T-helper 1 cell (primary cell): ENCODE data around the gene DPP10.

ENCODE experiments used
- DNase-seq, 5 donors: peaks; one replicate each; pipeline ENCODE4 v3.0.0-alpha.2; 2012 to 2020

The DPP10 gene

DNA sequence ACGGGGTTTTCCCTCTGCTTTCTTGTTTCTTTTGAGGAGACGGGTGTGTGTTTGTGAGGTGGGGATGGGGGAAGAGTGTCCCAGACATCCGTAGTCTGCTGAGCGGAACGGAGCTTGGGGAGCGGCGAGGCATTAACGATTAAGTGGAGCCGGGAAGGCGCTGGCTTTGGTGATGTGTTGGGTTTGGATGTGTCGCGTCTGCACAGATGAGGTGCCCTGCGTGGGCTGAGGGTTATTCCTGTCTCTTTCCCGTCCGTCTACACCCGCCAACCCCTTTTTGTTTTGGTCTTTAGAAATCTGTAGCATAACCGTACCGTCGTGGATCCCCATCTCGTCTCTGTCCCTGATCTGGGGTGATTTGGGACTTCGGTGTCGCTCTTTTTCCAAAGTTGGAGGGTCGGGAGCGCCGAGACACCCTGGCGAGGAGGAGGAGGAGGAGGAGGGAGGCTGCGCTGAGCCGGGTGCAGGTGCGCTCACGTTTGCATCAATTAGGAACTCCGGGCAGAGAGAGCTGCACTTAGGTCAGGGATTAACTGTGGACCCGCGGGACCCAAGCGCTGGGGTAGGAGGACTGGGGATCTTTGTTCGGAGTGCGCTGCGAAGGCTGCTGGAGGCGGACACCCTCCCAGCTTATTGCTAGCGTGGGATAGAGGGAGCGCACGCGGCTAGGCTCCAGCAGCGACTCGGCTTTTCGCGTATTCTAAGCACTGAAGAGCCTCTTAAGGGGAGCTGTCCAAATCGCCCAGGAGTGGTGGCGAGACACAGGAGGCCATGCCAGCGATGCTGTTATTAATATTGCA lies 720.3 kb downstream of the DPP10 start:
- DNase-seq: no peak

DNA sequence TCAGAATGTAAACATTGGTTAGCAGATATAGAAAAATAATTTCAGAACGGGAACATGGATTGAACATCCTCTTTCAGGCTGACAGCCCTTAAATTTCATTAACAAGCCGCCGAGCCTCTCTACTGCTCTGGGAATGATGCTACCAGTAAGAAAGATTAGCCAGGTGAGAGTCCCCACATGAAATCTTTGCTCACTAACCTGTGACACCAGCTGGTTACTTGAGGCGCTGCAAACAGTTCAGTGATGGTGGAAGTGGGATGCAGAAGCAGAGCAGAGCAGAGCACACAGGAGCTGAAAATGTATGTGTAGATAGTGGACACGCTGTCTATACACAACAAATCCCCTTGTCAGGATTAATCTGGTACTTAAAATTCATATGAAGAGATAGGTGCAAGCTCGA lies 721.1 kb downstream of the DPP10 start:
- DNase-seq: no peak

DNA sequence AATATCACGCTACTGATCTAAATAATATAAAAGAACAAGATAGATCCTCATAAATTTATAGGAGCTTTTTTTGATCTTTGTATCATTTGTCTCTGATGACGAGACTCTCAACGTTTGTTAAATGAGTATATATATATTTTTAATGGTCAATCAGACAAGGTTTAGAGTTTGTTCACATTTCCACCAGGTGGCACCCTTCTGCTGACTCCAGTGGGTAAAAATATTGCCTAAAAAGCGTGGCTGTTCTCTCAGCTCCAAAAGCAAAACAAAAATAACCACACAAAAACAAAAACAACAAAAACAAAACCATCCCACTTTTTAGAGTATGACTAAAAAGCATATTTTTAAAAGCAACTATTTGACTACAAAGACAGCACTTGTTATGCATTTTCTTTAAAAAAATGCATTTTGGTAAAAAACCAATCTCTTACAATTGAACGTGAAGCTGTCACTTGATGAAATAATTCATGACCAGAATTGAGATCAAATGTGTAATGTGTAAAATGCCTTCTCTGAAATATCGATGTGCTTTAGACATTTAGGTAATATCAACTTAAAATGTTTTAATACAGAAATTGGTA lies 723.2 kb downstream of the DPP10 start:
- no peak for DNase-seq

DNA sequence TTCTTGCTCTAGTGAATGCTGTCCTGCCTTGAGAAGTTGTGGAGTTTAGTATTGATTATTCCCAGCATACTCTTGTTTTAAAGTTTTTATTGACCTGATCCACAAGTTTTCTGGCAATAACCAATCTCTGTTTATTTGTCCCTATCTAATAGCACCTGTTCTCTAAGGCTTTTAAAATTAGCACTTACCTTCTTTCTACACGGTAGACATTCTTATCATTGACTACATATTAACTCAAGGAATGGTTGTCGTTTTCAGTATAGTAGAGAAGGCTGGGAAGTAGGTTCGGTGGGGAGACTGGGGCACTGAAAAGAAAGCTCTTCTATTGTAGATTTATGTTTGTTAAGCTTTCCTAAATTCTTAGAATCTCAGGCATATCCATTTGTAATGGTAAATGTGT lies 726.0 kb downstream of the DPP10 start:
- DNase-seq: no peak

DNA sequence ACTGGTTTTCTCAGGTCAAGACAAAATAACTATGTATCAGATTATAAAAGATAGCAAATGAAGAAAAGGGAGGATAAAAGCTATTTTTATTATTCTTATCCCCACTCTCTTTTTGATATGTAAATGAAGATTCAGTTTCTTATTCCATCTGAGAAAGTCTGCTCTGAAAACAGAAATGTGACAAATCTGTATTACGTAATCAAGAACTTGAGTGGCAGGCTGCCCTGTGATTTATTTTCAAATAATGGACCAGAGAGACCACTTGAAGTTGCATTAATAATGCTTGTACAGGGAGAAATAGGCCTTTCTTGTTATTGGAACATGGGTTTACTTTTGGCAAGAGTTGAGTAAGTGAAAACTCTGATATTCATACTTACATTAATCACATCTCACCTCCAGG lies 727.4 kb downstream of the DPP10 start:
- no peak for DNase-seq

DNA sequence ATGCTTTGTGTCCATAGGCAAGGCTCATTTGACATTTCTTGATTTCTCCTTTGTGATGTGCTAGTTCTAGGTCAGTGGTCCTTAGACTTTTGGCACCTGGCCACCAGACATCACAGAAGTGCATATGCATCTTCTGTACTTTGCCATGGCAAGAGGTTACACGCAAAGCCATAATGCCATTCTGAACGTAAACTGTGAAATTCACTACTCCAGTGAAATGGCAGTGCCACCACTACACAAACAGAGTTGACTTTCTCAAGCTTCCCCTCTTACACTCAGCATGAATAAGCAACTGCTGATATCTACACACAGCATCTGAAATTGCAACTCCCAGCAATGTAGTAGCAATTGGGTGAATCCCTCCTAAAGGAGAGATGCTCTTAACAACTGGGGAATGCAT lies 729.3 kb downstream of the DPP10 start:
- DNase-seq: no peak

DNA sequence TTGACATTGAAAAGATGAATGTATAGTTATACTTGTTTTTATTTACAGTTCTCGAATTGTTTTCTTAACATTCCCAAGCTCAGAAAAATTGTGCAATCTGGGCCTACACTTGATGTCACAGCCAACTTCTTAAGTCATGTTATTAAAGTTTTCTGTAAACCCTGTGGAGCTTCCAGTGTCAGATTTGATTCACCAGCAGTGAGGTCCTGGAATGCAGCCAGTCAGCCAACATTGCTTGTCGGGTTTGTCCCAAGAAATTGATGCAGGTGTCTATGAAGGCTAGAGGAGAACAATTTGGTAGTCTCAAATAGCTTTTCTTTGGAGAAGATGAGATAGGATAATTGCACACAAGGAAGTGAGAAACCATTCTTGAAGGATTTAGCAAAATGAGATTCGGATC lies 732.2 kb downstream of the DPP10 start:
- DNase-seq: no peak

DNA sequence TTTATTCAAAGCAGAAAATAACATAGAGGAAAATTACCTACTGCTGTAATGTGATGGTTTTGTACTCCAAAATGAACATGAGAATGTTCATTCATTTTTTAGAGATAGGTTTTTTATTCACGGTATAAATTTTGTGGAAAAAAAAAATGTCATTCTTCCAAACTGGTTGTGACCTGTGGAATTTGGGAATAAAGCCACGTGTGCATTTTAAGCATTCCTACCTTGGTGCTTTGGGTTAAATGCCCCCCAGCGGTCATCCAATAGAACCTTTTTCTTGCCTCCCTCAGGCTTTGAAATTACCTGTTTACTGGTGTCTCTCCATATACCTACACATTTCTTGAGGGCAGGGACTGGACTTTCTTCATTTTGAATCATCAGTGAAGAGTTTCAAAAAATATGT lies 740.7 kb downstream of the DPP10 start:
- DNase-seq: no peak

DNA sequence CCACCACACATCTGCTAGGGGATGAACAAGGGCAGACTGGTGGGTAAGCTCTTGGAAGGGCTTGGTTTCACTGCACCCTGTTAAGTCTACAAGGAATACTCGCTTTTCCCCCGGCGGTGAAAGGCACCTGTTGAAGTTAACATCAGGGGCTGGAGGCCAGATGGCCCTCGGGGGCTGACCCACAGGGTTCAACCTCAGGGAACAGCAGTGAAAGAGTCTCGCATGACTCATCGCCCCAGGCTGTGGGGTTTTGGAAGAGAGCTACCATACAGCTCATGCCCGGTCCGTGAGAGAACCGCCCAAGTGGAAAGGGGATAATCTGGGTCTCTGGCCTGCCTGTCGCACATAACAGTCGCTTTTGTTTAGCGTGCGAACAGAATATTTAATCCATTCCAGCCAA lies 748.0 kb downstream of the DPP10 start:
- DNase-seq: no peak

DNA sequence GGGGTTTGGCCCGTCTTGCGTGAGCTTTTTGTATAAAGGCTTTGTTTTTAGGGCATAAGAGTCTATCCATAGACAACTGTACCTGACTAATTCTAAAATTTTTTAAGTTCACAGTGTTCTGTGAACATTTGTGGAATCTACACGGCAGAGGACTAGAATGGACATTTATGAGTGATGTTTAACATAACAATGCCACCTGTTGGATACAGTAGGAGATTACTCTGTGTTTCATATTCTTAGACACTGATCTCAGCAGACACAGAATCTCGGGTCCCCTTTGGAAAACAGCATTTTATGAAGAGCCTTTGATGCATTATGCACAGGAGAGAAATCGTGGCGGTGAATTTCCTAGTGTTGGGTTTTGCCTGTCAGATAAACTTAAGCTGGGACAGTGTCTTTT lies 752.2 kb downstream of the DPP10 start:
- no peak for DNase-seq

DNA sequence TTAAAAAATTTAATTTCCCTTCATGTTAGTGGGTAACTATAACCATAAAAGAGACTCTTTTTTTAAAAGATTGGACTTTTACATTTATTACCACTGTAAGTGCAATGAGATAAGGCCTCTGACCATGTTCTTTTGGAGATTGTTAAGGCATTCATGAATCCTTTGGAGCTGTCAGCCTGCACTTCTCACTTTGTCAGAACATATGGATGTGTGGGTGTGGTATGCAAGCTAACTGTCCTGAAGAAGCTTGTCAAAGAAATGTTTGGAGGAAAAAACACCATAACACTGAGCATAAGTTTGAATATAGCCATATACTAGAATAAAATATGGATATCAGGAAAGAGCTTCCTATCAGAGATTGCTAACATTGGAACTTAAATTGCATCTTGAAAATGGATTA lies 754.1 kb downstream of the DPP10 start:
- no peak for DNase-seq

DNA sequence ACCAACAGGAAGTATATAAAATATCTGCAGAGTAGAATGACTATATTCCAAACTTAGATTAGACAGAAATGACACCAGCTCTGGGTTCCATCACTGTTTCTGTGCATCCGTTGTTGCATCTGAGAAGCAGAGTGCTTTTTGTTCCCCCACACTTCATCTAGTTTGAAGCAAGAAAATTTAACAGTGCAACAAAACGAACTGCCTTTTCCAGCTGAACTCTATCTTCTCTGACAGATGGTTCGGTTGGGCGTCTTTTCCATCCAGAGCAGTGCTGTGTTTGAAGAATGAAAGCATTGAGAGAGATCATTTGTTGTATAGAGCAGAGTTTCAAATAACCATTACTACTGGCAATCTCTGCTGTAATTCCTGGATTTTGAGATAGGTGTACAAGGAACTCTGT lies 757.5 kb downstream of the DPP10 start:
- DNase-seq: no peak

DNA sequence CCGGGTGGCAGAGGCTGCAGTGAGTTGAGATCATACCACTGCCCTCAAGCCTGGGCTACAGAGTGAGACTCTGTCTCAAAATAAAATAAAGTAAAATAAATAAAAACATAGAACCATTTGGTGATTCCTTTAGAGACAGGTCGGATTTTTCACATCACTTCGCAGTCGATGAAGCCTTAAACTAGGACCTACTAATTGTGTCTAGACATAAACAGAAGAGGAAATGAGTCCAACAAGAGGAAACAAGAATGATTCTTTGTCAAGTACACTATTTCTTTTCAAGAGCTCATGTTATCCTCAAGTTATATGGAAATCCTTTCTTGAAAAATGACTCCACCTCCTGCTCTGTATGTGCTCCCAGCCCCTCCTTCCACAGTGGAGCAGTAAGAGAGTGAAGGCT lies 758.9 kb downstream of the DPP10 start:
- no peak for DNase-seq

DNA sequence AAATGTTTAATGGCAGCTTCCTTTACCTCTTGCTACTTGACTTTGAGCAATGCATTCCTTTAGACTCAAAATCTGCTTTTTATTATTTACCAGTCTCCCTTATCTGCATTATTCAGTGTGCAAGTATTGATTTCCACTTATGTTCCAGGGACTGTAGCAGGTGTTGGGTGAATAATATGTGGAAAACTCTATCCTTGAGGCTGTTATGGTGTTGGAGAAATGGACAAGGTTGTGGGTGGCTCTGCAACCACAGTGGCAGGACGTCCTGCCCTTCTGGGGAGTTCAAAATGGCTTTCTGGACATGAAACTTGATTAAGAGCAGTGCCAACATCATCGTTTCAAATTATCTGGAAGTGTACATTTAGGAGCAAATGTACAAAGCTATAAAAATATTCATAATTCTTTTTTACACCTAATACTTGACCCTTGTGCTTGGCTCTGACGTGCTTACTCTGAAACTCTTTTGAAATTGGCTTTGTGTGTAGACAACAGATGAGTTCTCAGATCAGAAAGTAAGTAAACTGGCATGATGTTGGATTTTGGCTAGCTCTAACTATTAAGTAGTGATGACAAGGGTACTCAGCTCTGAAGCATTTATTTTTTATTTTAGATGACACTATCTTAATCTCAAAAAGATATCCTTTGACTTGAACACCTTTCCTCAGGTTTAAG lies 766.2 kb downstream of the DPP10 start:
- DNase-seq: no peak

DNA sequence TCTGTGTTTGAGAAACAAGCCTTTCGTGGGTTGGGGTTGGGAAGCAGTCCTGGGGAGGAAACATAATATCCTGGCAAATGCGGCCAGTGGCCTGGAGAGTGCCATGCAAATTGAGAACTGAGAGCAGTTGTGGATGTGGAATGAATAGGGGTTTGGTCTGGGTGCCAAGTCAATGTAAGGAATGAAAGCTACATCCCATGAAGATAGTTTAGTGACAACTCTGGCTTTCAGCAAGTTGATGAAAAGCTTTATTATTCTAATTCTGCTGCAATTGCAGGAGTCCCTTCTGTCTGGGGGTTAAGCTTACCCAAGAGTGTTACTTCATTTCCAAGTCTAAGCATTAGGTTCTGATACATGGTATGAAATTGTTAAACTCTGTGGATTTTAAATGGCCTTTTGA lies 771.6 kb downstream of the DPP10 start:
- no peak for DNase-seq

DNA sequence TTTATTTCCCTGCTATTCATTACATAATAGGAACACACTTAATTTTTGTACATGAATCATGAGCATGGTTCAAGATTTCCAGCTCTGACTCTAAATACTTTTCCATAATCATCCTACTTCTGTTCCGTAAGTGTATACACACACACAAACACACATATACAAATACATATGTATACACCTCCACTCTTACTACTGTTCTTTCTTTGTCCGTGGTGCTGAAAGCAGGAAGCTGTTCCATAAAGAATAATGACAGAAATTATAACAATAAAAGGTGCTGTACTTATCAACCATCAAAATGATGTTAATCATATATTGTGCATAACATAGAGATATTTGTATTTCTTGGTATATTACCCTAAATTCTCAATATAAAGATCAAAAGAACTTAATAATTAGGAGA lies 776.9 kb downstream of the DPP10 start:
- no peak for DNase-seq

DNA sequence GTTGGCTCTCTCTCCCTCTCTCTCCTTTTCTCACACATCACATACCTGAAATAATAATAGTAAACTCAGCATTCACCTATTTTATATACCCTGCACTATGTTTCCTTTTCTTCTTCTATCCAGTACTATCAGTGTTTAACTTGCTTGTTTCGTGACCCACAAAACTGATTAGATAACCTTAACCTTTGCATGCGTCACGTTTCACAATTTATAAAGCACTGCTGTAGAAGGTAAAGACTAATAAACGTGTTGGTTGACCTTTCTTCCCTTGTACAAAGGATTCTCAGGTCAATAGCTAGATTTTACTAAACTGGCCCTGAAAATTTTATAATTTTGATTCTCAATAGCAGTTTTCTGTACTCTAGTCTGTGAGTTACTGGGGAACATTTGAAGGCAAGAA lies 791.7 kb downstream of the DPP10 start:
- no peak for DNase-seq

DNA sequence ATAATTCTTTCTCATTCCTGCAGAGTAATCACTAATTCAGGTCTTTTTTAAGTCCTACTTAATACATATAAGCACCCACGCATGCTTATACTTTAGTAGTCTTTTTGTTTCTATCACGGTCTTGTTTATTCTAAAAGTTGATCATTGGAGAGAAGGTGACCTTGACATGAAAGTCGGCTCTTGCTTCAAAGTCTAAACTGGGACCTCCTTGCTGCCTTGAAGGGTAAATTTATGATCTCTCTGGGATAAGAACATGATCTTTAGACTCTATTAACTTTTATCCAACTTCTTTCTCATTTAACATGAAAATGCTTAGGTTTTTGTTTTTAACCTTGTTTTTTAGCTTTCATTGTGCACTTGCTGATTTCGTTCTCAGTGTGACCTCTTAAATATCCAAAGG lies 792.3 kb downstream of the DPP10 start:
- no peak for DNase-seq

DNA sequence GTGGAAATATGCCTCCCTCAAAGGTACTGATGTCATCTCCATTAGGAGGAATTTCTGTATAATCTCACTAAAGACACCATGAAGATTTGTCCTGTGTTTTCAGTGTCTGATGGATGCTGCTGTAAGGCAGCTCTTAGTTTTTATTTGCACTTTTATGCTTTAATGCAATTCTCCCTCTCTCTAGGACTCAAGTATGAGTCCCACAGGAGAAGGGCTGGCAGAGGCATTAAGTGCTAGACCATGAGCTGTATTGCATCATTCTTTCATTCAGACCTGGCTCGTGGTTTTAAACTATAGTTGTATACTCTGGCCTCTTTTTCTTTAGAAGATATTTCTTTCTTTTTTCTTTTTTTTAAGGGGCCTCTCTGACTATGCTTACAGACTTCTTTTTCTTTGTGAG lies 805.6 kb downstream of the DPP10 start:
- DNase-seq: no peak

DNA sequence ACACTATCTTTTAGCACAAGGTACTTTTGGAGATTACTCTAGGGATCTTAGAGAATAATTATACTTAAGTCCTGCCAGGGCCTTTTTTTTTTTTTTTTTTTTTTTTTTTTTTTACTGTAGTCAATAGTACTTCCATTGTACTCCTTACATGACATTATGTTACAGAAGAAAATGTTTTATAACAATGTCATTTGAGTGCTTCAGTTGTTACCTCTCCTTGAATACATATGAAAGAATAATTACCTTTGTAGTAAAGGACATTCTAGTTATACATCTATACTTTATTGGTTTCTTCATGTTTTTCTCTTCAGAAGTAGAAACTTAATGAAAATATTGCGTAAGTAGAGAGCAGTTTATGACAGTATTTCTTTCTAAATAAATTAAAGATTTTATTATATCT lies 834.9 kb downstream of the DPP10 start:
- no peak for DNase-seq

DNA sequence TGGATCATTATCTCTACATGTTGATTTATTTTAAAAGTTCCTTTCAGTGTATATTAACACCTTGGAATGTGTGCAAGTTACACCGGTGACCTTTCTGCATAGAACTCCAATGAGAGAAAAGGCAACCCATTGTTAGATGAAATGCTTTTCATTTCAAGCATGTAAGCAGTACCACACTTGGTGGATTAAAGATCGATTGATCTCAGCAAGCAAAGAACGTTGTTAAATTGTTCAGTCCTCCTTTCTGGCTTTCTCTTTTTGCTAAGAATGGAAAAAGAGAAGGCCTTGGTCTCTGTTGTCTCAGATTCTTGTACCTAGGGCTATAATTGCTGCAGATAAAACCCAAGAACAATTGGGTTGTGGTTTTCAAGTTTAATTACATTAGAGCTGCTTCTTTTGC lies 843.0 kb downstream of the DPP10 start:
- no peak for DNase-seq

DNA sequence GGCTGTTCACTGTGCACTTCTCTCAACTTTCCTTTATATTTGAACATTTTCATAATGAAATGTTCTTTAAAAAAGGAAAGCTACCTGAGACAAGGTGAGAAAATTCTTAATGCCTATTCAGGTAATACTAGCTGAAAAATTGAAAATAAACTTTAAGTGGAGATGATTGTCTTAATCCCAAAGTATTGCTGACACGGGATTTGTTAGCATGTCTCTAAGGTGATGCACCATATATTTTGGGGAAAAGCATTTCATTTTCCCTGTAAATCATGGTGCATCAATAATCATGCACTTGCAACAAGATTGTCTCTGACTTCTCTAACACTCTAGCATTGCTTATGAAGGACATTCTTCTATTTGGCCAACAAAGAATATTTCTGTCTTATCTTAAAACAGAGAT lies 848.0 kb downstream of the DPP10 start:
- DNase-seq: no peak

DNA sequence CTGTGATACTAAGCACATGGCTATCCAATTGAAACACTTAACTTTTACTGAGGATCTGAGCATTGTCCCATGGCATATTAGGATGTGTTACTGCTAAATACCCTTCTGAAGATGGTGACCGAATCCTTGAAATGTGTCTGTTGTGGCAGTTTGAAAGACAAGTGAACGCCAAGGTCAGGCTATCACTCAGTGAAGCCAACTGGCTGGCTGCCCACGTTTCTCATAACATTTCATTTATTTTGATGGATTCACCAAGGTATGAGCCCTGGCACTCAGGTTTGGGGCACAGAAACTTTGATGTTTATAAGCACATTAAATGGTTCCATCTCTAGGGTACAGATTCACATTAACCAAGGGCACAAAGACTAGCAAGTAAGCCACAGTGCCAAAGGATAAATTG lies 850.3 kb downstream of the DPP10 start:
- DNase-seq: no peak

DNA sequence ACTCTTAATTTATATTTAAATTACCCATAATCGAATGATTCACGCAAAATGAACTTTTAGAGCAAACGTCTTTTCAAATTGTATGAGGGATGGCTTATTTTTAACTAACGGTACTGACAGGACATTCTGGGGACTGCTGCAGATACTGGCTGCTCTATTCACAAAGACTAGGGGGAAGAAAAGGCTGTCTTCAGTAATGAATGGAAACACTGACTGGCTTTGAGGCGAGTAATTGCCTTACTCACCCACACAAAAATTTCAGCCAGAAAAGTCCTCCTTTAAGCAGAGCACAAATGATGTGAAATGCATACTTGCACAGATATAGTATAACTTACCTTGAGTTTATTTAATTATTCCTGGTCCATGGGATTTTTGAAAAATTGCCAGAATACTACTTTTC lies 852.6 kb downstream of the DPP10 start:
- DNase-seq: no peak

DNA sequence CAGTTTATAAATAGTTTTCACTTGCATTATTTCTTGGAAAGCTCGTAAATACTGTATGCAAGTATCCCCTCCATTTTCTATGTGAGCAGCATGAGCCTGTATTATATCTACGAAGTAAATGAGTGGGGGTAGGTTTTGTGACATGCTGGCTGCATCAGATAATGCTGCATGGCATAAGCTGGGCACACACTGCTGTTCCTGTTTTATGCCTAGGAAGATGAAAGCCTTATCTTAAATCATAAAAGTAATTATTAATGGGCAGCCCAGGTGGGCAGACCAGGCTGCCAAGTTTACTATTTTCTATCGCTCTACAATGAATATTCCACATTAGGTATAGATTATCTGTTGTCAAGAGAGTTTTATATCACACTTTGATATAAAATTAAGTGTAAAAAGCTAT lies 854.6 kb downstream of the DPP10 start:
- DNase-seq: no peak
